ENCODE results near the gene NAA35. TPM values are rescaled to one million over a fixed set of nuclear protein-coding genes. Genes with fewer than 3 reads are reported as not detected.

The NAA35 gene
- total and polyA plus RNA-seq, 9 of the 15 experiments (the other 6 are each of a cell fraction or from before 2014, with no cell fraction given), result 17.7 to 43.9 (median 29.0) TPM

GRCh38 chr9:85940832-85941621, at the start of gene NAA35 (continued):
- TF ChIP-seq PKNOX1 (IDR thresholded peaks at IDR 0.05) (no peak), ESRRA (IDR thresholded peaks at IDR 0.05; ENCODE audit: borderline replicate concordance, low read depth) (no peak), PRMT5 (CRISPR knock-in tag; IDR thresholded peaks at IDR 0.05) (no peak), CBX3 (IDR thresholded peaks at IDR 0.05; ENCODE audit: borderline replicate concordance in 1 of 2, low read length in 2 of 2) (no peak), ARHGAP35 (IDR thresholded peaks at IDR 0.05; ENCODE audit: partially characterized antibody) (peak; percentile 94), NR3C1 (CRISPR knock-in tag; IDR thresholded peaks at IDR 0.05) (peak; percentile 49; the same call in 1 of the 2 replicates), MXD1 (CRISPR knock-in tag; IDR thresholded peaks at IDR 0.05; ENCODE audit: borderline replicate concordance, poor library complexity, severe bottlenecking) (no peak), ZSCAN32 (CRISPR knock-in tag; IDR thresholded peaks at IDR 0.05) (no peak), ZNF24 (IDR thresholded peaks at IDR 0.05) (no peak), ARID3A (IDR thresholded peaks at IDR 0.05; ENCODE audit: borderline replicate concordance, low read depth, low read length) (no peak), ZNF431 (CRISPR knock-in tag; IDR thresholded peaks at IDR 0.05) (no peak), ZNF12 (CRISPR knock-in tag; IDR thresholded peaks at IDR 0.05) (no peak), XRCC5 (IDR thresholded peaks at IDR 0.05; ENCODE audit: low read depth, low read length) (no peak), ZSCAN29 (IDR thresholded peaks at IDR 0.05) (no peak; the same call in 1 of the 2 replicates), HMGN3 (IDR thresholded peaks at IDR 0.05; ENCODE audit: borderline replicate concordance, extremely low read depth, insufficient read length, low read depth, low read length) (no peak), ZBTB11 (CRISPR knock-in tag; IDR thresholded peaks at IDR 0.05) (0 out of 6 replicates have a peak, but pooled peaks of 1 of the 3 experiments have one; percentile 44), POLR2AphosphoS2 (IDR thresholded peaks at IDR 0.05; ENCODE audit: low read length) (no peak; the same call in 1 of the 2 replicates)
